GM12878 (cell line): ENCODE measurements around the gene CYP4F8. TPM values are rescaled to one million over a fixed set of nuclear protein-coding genes. Genes with fewer than 3 reads are reported as not detected.

Experiments
- ATAC-seq: fragments of 200-7000 bp; cut with Tn5 transposase; 3 replicates; pipeline ENCODE4 v1.9.1; 2020; ENCODE audit warnings: mild to moderate bottlenecking, moderate library complexity
- BruUV-seq: library from RNA; stranded (reverse); fragments of 400-500 nt; replicated peaks from 2 replicates; lab custom pipeline; 2021; lab: Mats Ljungman, UMichigan
- CTCF ChIA-PET: fragments of 300-600 bp; sonication (Branson Sonifier 250); formaldehyde crosslinking; extraction: SDS; loops from one replicate; lab custom pipeline; 2021; ENCODE audit warnings: inconsistent platforms; lab: Yijun Ruan, JAX
- POLR2A ChIA-PET: fragments of 350-600 bp; formaldehyde crosslinking; extraction: SDS; loops from one replicate; lab custom pipeline; 2021; ENCODE audit warnings: inconsistent platforms; lab: Charles Lee
- RAD21 ChIA-PET: fragments of 300-600 bp; sonication (Branson Sonifier 250); formaldehyde crosslinking; loops from one replicate; lab custom pipeline; 2023; ENCODE audit warnings: antibody characterized with exemption; ENCODE audit not compliant: unreplicated experiment; lab: Charles Lee
- SMC1A ChIA-PET: fragments of 300-600 bp; sonication (Branson Sonifier 250); formaldehyde crosslinking; loops from one replicate; lab custom pipeline; 2023; ENCODE audit not compliant: unreplicated experiment, uncharacterized antibody; lab: Charles Lee
- DNase-seq: peaks from one replicate; pipeline ENCODE4 v3.0.0-alpha.2; 2011; ENCODE audit warnings: low read depth, low spot score
- FAIRE-seq: peaks from 3 replicates; lab custom pipeline; 2011; peaks lifted over from hg19 to GRCh38; lab: Jason Lieb, UNC
- H2AFZ ChIP-seq: 2 replicates; pipeline ENCODE4 v1.6.0; 2011; ENCODE audit warnings: low read depth, low read length, control low read depth; ENCODE audit not compliant: control insufficient read depth
- H3K27ac ChIP-seq: 2 replicates; pipeline ENCODE4 v1.5.1; 2011; ENCODE audit warnings: control low read depth; ENCODE audit not compliant: control insufficient read depth, insufficient read depth
- H3K27me3 ChIP-seq, 2 experiments: replicated peaks in 1 of 2; 2 replicates each; pipeline versions ENCODE4 v1.6.0 to v1.6.1; 2011; ENCODE audit warnings: low read length in 1 of 2; ENCODE audit not compliant: control insufficient read depth in 2 of 2, insufficient read depth in 2 of 2
- H3K36me3 ChIP-seq, 2 experiments: 2 replicates each; pipeline ENCODE4 v1.5.1; 2011; ENCODE audit warnings: low read length in 1 of 2; ENCODE audit not compliant: control insufficient read depth in 2 of 2, insufficient read depth in 2 of 2
- H3K4me1 ChIP-seq: 2 replicates; pipeline ENCODE4 v1.6.1; 2011; ENCODE audit warnings: mild to moderate bottlenecking, low read length, moderate library complexity, mixed read lengths; ENCODE audit not compliant: control insufficient read depth, insufficient read depth
- H3K4me2 ChIP-seq: 2 replicates; pipeline ENCODE4 v1.6.0; 2011; ENCODE audit warnings: control low read depth; ENCODE audit not compliant: control insufficient read depth, insufficient read depth
- H3K4me3 ChIP-seq: fragments of 200-600 bp; sonication (generic); 2 replicates; pipeline ENCODE4 v1.5.1; 2016
- H3K79me2 ChIP-seq: 2 replicates; pipeline ENCODE4 v1.6.0; 2011; ENCODE audit warnings: low read length; ENCODE audit not compliant: control insufficient read depth, insufficient read depth
- H3K9ac ChIP-seq: 2 replicates; pipeline ENCODE4 v1.8.0; 2011; ENCODE audit warnings: low read length, control low read depth, mixed read lengths; ENCODE audit not compliant: control insufficient read depth, insufficient read depth
- H3K9me3 ChIP-seq: replicated peaks from 3 replicates; pipeline ENCODE4 v1.5.1; 2011; ENCODE audit warnings: mild to moderate bottlenecking, low read length; ENCODE audit not compliant: control insufficient read depth, insufficient read depth
- H4K20me1 ChIP-seq: 2 replicates; pipeline ENCODE4 v1.6.0; 2011; ENCODE audit not compliant: control insufficient read depth, insufficient read depth
- CTCF ChIP-seq, 3 experiments: IDR thresholded peaks in 2 of 3; conservative IDR thresholded peaks in 1 of 3; 2 replicates each; pipeline ENCODE4 v1.5.1; 2011; ENCODE audit warnings: low read depth in 3 of 3, low read length in 3 of 3, mild to moderate bottlenecking in 3 of 3, control low read depth in 2 of 3, moderate library complexity in 2 of 3, inconsistent platforms in 1 of 3, mixed read lengths in 1 of 3; ENCODE audit not compliant: control insufficient read depth in 2 of 3, insufficient read depth in 1 of 3; ENCODE audit errors: extremely low read depth in 1 of 3
- JUND ChIP-seq: IDR thresholded peaks from 2 replicates; pipeline ENCODE4 v1.6.1; 2012; ENCODE audit warnings: low read depth, mild to moderate bottlenecking, low read length, improper control_type of control experiment, moderate library complexity
- MAX ChIP-seq: IDR thresholded peaks from 2 replicates; pipeline ENCODE4 v1.6.1; 2012; ENCODE audit warnings: low read depth, low read length, improper control_type of control experiment
- PAX8 ChIP-seq: fragments of 450-650 bp; IDR thresholded peaks from 2 replicates; pipeline ENCODE4 v1.6.1; 2017; ENCODE audit warnings: mild to moderate bottlenecking, moderate library complexity
- RAD21 ChIP-seq: IDR thresholded peaks from 2 replicates; pipeline ENCODE4 v1.6.1; 2011; ENCODE audit warnings: mild to moderate bottlenecking, low read depth, low read length, moderate library complexity; ENCODE audit not compliant: insufficient read depth
- RB1 ChIP-seq: fragments of 450-650 bp; formaldehyde crosslinking; IDR thresholded peaks from 2 replicates; pipeline ENCODE4 v1.6.1; 2017; ENCODE audit warnings: mild to moderate bottlenecking, borderline replicate concordance
- SMC3 ChIP-seq: IDR thresholded peaks from 2 replicates; pipeline ENCODE4 v1.6.1; 2011; ENCODE audit warnings: low read length, improper control_type of control experiment, borderline replicate concordance
- WRNIP1 ChIP-seq: IDR thresholded peaks from 2 replicates; pipeline ENCODE4 v1.6.1; 2011; ENCODE audit warnings: low read depth, low read length, improper control_type of control experiment, borderline replicate concordance
- YY1 ChIP-seq: IDR thresholded peaks from 2 replicates; pipeline ENCODE4 v1.6.1; 2011; ENCODE audit warnings: low read depth, mild to moderate bottlenecking, low read length
- WGBS: methylation state at CpG from one replicate; pipeline ENCODE4 v1.1.6; 2016; ENCODE audit warnings: low lambda C conversion rate; ENCODE audit not compliant: insufficient replicate concordance, insufficient coverage; ENCODE audit errors: missing lambda C conversion rate; 5-methylcytosine and 5-hydroxymethylcytosine counted together
- in situ Hi-C: fragments of 300-500 bp; cut with MboI; formaldehyde crosslinking; loops from 9 replicates; pipeline ENCODE4 v1.14.3; 2018; ENCODE audit warnings: mixed read lengths
- intact Hi-C: fragments of 100-400 bp; cut with micrococcal nuclease; formaldehyde crosslinking; loops from one replicate; pipeline ENCODE4 v1.14.2; 2022; ENCODE audit not compliant: unreplicated experiment
- polyA plus RNA-seq, 11 experiments: library from polyadenylated mRNA; depleted of rRNA in 4 of 11; unstranded in 6 of 11; stranded (reverse) in 5 of 11; fragments of >200 nt; fragmentation: Nextera tagmentation in 4 of 11; fragmentation: Illumina TruSeq in 1 of 11; extraction: Ambion mirVana in 4 of 11; extraction: Trizol in 1 of 11; gene quantifications; 1 replicate in 1 of 11; 2 replicates in 10 of 11; pipeline versions ENCODE4 v1.2.1 to v1.2.3, GENCODE V29; 2011 to 2016; ENCODE audit warnings: inconsistent platforms in 2 of 11, missing spikeins in 2 of 11, low read depth in 1 of 11
- total RNA-seq, 4 experiments: library from RNA; depleted of rRNA in 3 of 4; stranded (reverse); fragments of >200 nt in 3 of 4; fragmentation: Illumina TruSeq in 1 of 4; extraction: Trizol in 1 of 4; gene quantifications; 2 replicates each; pipeline versions ENCODE4 v1.2.1 to v1.2.3, GENCODE V29; 2013 to 2021

CYP4F8 gene
- total and polyA plus RNA-seq, 10 of the 15 experiments (the other 5 are each of a cell fraction or from before 2014, with no cell fraction given), result not detected

GRCh38 chr19:15629003-15629880, 14.2 kb downstream of the CYP4F8 start:
- no peaks in the 10 kb centered on the region for H3K9me3 ChIP-seq
- H4K20me1 ChIP-seq, result no peaks in the 10 kb centered on the region
- peak; percentile 9 for DNase-seq
- peak; percentile 93 for ATAC-seq
- FAIRE-seq, result peak; percentile 93
- H3K27ac ChIP-seq, result no peak overlapping the region
- H3K4me1 ChIP-seq, result no peaks in the 10 kb centered on the region
- POLR2A ChIA-PET, result no interaction called here
- H3K27me3 ChIP-seq, result no peaks in the 10 kb centered on the region
- WGBS, result 24% methylated on average over 25 of the region's 25 CpGs
- RAD21 ChIA-PET, result interaction anchor here (0.6 to 1.1 kb wide), 3 partner anchors 422 to 553 kb away, joined by 3 to 5 read pairs (median 3); no protein-coding TSS in a partner anchor
- H2AFZ ChIP-seq, result no peak overlapping the region
- peak; percentile 69; the same call in 1 of the 2 replicates for TF ChIP-seq YY1
- peak; percentile 65 for TF ChIP-seq SMC3
- 0 out of 2 replicates have a peak, but pooled peaks have one; percentile 40 for TF ChIP-seq RB1
- TF ChIP-seq PAX8, result no peak
- TF ChIP-seq WRNIP1, result no peak
- no peak for TF ChIP-seq MAX
- TF ChIP-seq CTCF (IDR thresholded peaks at IDR 0.05 in 2 of 3, conservative IDR thresholded peaks at IDR 0.05 in 1 of 3; ENCODE audit: control insufficient read depth in 2 of 3, extremely low read depth in 1 of 3, insufficient read depth in 1 of 3, low read depth in 3 of 3, low read length in 3 of 3), result peak; percentile 90 to 96 (median 95)
- no peak for TF ChIP-seq JUND
- peak; percentile 93 for TF ChIP-seq RAD21
- TF ChIP-seq, all 136 proteins: peak for 5
- H3K36me3 ChIP-seq, result no peaks in the 10 kb centered on the region
- H3K9ac ChIP-seq, result no peak overlapping the region
- in situ Hi-C loops, result loop anchor here (5.0 to 25.0 kb wide), 2 partner anchors 558 to 758 kb away; partner anchors contain the start of gene FAM32A
- SMC1A ChIA-PET, result interaction anchor here (0.9 to 1.4 kb wide), 3 partner anchors 476 to 556 kb away, joined by 3 to 8 read pairs (median 5); partner anchors contain the start of gene FAM32A
- CTCF ChIA-PET, result interaction anchor here (0.6 to 1.3 kb wide), 8 partner anchors 26 to 758 kb away, joined by 3 to 4 read pairs (median 3); no protein-coding TSS in a partner anchor
- no TSS peak for BruUV-seq
- intact Hi-C loops, result loop anchor here (1.0 kb wide), 1 partner anchor 553 kb away; no protein-coding TSS in a partner anchor
- H3K79me2 ChIP-seq, result no peaks in the 10 kb centered on the region
- no peak overlapping the region for H3K4me2 ChIP-seq
- H3K4me3 ChIP-seq, result no peak overlapping the region
